A549 (cell line): ENCODE measurements around the gene WDR38. TPM values are rescaled to one million over a fixed set of nuclear protein-coding genes. Genes with fewer than 3 reads are reported as not detected.

ENCODE experiments used
- ATAC-seq, 2 experiments: fragments of 200-7000 bp in 1 of 2; fragments of >200 bp in 1 of 2; cut with Nextera tagmentation in 1 of 2; cut with Tn5 transposase in 1 of 2; 3 replicates each; pipeline versions ENCODE4 v1.8.0 to v1.9.1; 2018 to 2020; ENCODE audit warnings: mild to moderate bottlenecking in 1 of 2, moderate library complexity in 1 of 2
- CTCF ChIA-PET: fragments of 300-600 bp; sonication (Branson Sonifier 250); formaldehyde crosslinking; extraction: SDS; loops from one replicate; lab custom pipeline; 2021; ENCODE audit warnings: antibody characterized with exemption, inconsistent platforms; lab: Yijun Ruan, JAX
- POLR2A ChIA-PET: fragments of 350-600 bp; formaldehyde crosslinking; extraction: SDS; loops from one replicate; lab custom pipeline; 2021; ENCODE audit warnings: antibody characterized with exemption, inconsistent platforms; lab: Yijun Ruan, JAX
- DNase-seq, 2 experiments: peaks; one replicate each; pipeline versions ENCODE4 v3.0.0 to v3.0.0-alpha.2; 2011 to 2016; ENCODE audit warnings: low read depth in 1 of 2, low spot score in 1 of 2
- FAIRE-seq: peaks from 2 replicates; lab custom pipeline; 2011; peaks lifted over from hg19 to GRCh38; lab: Jason Lieb, UNC
- H3K27ac ChIP-seq, 2 experiments: fragments of >200 bp; sonication (Bioruptor Twin); formaldehyde crosslinking; 3 replicates each; pipeline ENCODE4 v1.5.1; 2016 to 2017
- H3K4me1 ChIP-seq: fragments of >200 bp; sonication (Bioruptor Twin); formaldehyde crosslinking; 3 replicates; pipeline ENCODE4 v1.6.1; 2016
- H3K4me2 ChIP-seq: fragments of >200 bp; sonication (Bioruptor Twin); formaldehyde crosslinking; 3 replicates; pipeline ENCODE4 v1.6.1; 2016
- H3K4me3 ChIP-seq: fragments of >200 bp; sonication (Bioruptor Twin); formaldehyde crosslinking; 3 replicates; pipeline ENCODE4 v1.5.1; 2016
- H3K9me3 ChIP-seq: fragments of >200 bp; sonication (Bioruptor Twin); formaldehyde crosslinking; 3 replicates; pipeline ENCODE4 v1.6.1; 2016
- BCL3 ChIP-seq: fragments of >200 bp; sonication (Bioruptor Twin); formaldehyde crosslinking; IDR thresholded peaks from 3 replicates; pipeline ENCODE4 v1.6.1; 2016
- CBX8 ChIP-seq: fragments of 200-600 bp; sonication (generic); IDR thresholded peaks from 2 replicates; pipeline ENCODE4 v1.6.1; 2016
- CHD4 ChIP-seq: fragments of 200-600 bp; sonication (generic); IDR thresholded peaks from 2 replicates; pipeline ENCODE4 v1.6.1; 2016; ENCODE audit warnings: antibody characterized with exemption, mild to moderate bottlenecking, borderline replicate concordance
- EHMT2 ChIP-seq: fragments of 200-600 bp; sonication (generic); IDR thresholded peaks from 2 replicates; pipeline ENCODE4 v1.6.1; 2016; ENCODE audit warnings: antibody characterized with exemption, low read depth, mild to moderate bottlenecking, moderate library complexity
- GATA3 ChIP-seq: IDR thresholded peaks from 2 replicates; pipeline ENCODE4 v1.6.1; 2012; ENCODE audit warnings: borderline replicate concordance
- HOXA7 ChIP-seq: fragments of 250-450 bp; sonication (Bioruptor Pico); IDR thresholded peaks from 2 replicates; pipeline ENCODE4 v1.5.0; 2020; ENCODE audit warnings: mild to moderate bottlenecking, moderate library complexity
- HOXB5 ChIP-seq: fragments of 250-450 bp; sonication (Bioruptor Pico); IDR thresholded peaks from 2 replicates; pipeline ENCODE4 v1.5.0; 2020; ENCODE audit warnings: mild to moderate bottlenecking, moderate library complexity
- JUN ChIP-seq, 2 experiments: fragments of >200 bp; sonication (Bioruptor Twin); formaldehyde crosslinking; IDR thresholded peaks; 2 replicates in 1 of 2; 3 replicates in 1 of 2; pipeline ENCODE4 v1.6.1; 2016 to 2017
- JUNB ChIP-seq: fragments of >200 bp; sonication (Bioruptor Twin); formaldehyde crosslinking; IDR thresholded peaks from 2 replicates; pipeline ENCODE4 v1.6.1; 2016
- MAFK ChIP-seq: fragments of 450-650 bp; IDR thresholded peaks from 2 replicates; pipeline ENCODE4 v1.6.1; 2014; ENCODE audit not compliant: partially characterized antibody
- MAX ChIP-seq: IDR thresholded peaks from 2 replicates; pipeline ENCODE4 v1.6.1; 2012
- NFE2L2 ChIP-seq: fragments of 150-350 bp; conservative IDR thresholded peaks from 2 replicates; pipeline ENCODE4 v1.6.1; 2014; ENCODE audit warnings: low read length
- PHF8 ChIP-seq: fragments of 200-600 bp; sonication (generic); IDR thresholded peaks from 2 replicates; pipeline ENCODE4 v1.6.1; 2016; ENCODE audit warnings: low read depth, mild to moderate bottlenecking, antibody characterized with exemption, moderate library complexity, borderline replicate concordance
- RAD21 ChIP-seq, 2 experiments: fragments of >200 bp in 1 of 2; sonication (Bioruptor Twin) in 1 of 2; formaldehyde crosslinking in 1 of 2; IDR thresholded peaks in 1 of 2; conservative IDR thresholded peaks in 1 of 2; 2 replicates in 1 of 2; 3 replicates in 1 of 2; pipeline ENCODE4 v1.6.1; 2012 to 2018; ENCODE audit warnings: inconsistent platforms in 1 of 2
- RARB ChIP-seq: fragments of 250-450 bp; sonication (Bioruptor Pico); IDR thresholded peaks from 2 replicates; pipeline ENCODE4 v1.8.0; 2021; ENCODE audit warnings: mild to moderate bottlenecking, moderate library complexity
- RCOR1 ChIP-seq: fragments of 150-350 bp; IDR thresholded peaks from 2 replicates; pipeline ENCODE4 v1.6.1; 2014; ENCODE audit warnings: antibody characterized with exemption, low read length, low read depth
- REST ChIP-seq: fragments of 200-600 bp; sonication (generic); IDR thresholded peaks from 2 replicates; pipeline ENCODE4 v1.6.1; 2016; ENCODE audit warnings: antibody characterized with exemption, mild to moderate bottlenecking, moderate library complexity
- SMC3 ChIP-seq: fragments of >200 bp; sonication (Bioruptor Twin); formaldehyde crosslinking; IDR thresholded peaks from 3 replicates; pipeline ENCODE4 v1.6.1; 2018; ENCODE audit warnings: inconsistent platforms
- TFCP2L1 ChIP-seq: fragments of 250-450 bp; sonication (Bioruptor Pico); IDR thresholded peaks from 2 replicates; pipeline ENCODE4 v1.5.0; 2021; ENCODE audit warnings: mild to moderate bottlenecking
- TP53 ChIP-seq: fragments of 250-450 bp; sonication (Bioruptor Pico); IDR thresholded peaks from 2 replicates; pipeline ENCODE4 v1.5.0; 2021; ENCODE audit warnings: mild to moderate bottlenecking, moderate library complexity
- ZC3H11A ChIP-seq: fragments of 450-650 bp; IDR thresholded peaks from 2 replicates; pipeline ENCODE4 v1.6.1; 2014; ENCODE audit warnings: antibody characterized with exemption, mild to moderate bottlenecking
- ZFP36 ChIP-seq: fragments of 450-650 bp; IDR thresholded peaks from 2 replicates; pipeline ENCODE4 v1.6.1; 2014; ENCODE audit warnings: borderline replicate concordance; ENCODE audit not compliant: partially characterized antibody
- ZNF302 ChIP-seq: fragments of 250-450 bp; sonication (Bioruptor Pico); IDR thresholded peaks from 2 replicates; pipeline ENCODE4 v1.9.0; 2021; ENCODE audit warnings: inconsistent platforms, mild to moderate bottlenecking, moderate library complexity
- WGBS: methylation state at CpG from one replicate; pipeline ENCODE4 v1.1.6; 2017; ENCODE audit errors: missing lambda C conversion rate; 5-methylcytosine and 5-hydroxymethylcytosine counted together
- polyA plus RNA-seq, 4 experiments: library from polyadenylated mRNA; depleted of rRNA in 3 of 4; stranded (reverse); fragments of >200 nt; fragmentation: RNase III in 1 of 4; extraction: RNeasy Plus Mini Kit Qiagen cat#74134 plus additional on column Dnase treatment in 1 of 4; gene quantifications; 2 replicates in 3 of 4; 3 replicates in 1 of 4; pipeline ENCODE4 v1.2.3, GENCODE V29; 2011 to 2017

WDR38 gene
- polyA plus RNA-seq, 2 of the 4 experiments (the other 2 are of a cell fraction) = not detected

GRCh38 chr9:124859803-124860581 lies 6.7 kb downstream of the WDR38 start:
- TF ChIP-seq CHD4 = no peak
- TF ChIP-seq MAFK = no peak
- TF ChIP-seq JUN (IDR thresholded peaks at IDR 0.05) = no peak
- no peak for TF ChIP-seq ZC3H11A
- TF ChIP-seq HOXB5 (CRISPR knock-in tag) = no peak
- no peak for TF ChIP-seq SMC3
- TF ChIP-seq RARB (CRISPR knock-in tag) = no peak
- no peak for TF ChIP-seq RAD21 (conservative IDR thresholded peaks at IDR 0.05 in 1 of 2, IDR thresholded peaks at IDR 0.05 in 1 of 2)
- no peak for TF ChIP-seq MAX
- TF ChIP-seq NFE2L2 = no peak
- Histone ChIP-seq H3K4me1 (peaks cover 48% of the 10 kb centered on the region), H3K4me3 (peak overlapping the region; percentile 85), H3K4me2 (peak overlapping the region; percentile 96), H3K9me3 (no peaks in the 10 kb centered on the region), H3K27ac (peak overlapping the region; percentile 89 to 93; a peak in 5 of 6 replicates)
- FAIRE-seq (no peak), DNase-seq (no peak), ATAC-seq (no peak)
- WGBS = 65% methylated on average over 10 of the region's 10 CpGs
- ChIA-PET CTCF (interaction anchor here (0.6 to 43.0 kb wide), 8 partner anchors 9 to 404 kb away, joined by 3 to 2512 read pairs (median 5); partner anchors contain the start of genes NR6A1, OLFML2A and WDR38), POLR2A (interaction anchor here (1.5 kb wide), 1 partner anchor 9 kb away, joined by 3 read pairs; no protein-coding TSS in a partner anchor)

- WGBS = 2% methylated on average over 12 of the region's 12 CpGs
- CTCF ChIA-PET = interaction anchor here (0.6 to 43.0 kb wide), 10 partner anchors 9 to 404 kb away, joined by 3 to 2512 read pairs (median 4); partner anchors contain the start of genes NR6A1, OLFML2A and WDR38
- POLR2A ChIA-PET = interaction anchor here (0.5 to 2.3 kb wide), 7 partner anchors 8 to 439 kb away, joined by 3 to 29 read pairs (median 3); partner anchors contain the start of genes NR6A1 and WDR38
These were observed 7.5 kb downstream of the WDR38 start for GRCh38 chr9:124860582-124861341.

GRCh38 chr9:124861342-124862229 lies 8.3 kb downstream of the WDR38 start, which contains the start of the genes ARPC5L and RPL35:
ARPC5L (plus strand) TSS chr9:124862130; CDS start chr9:124869291, 7,161 bp downstream.
RPL35 (minus strand) TSS chr9:124861957; CDS start chr9:124861912, 45 bp downstream.
- ChIA-PET CTCF (interaction anchor here (0.7 to 43.0 kb wide), 11 partner anchors 9 to 512 kb away, joined by 3 to 2512 read pairs (median 4); partner anchors contain the start of genes NR6A1, OLFML2A and WDR38), POLR2A (interaction anchor here (0.5 to 2.3 kb wide), 15 partner anchors 8 to 438 kb away, joined by 3 to 29 read pairs (median 4); partner anchors contain the start of genes HSPA5, NR6A1, OLFML2A and SCAI)
- peak within 1 kb of the TSS; percentile 89 to 93 for H3K27ac ChIP-seq
- peak within 1 kb of the TSS; percentile 96 for H3K4me2 ChIP-seq
- WGBS = 4% methylated on average over 42 of the region's 92 CpGs
- ATAC-seq = peak; percentile 92 to 94
- DNase-seq = peak; percentile 94 to 95
- no peak for FAIRE-seq
- peaks cover 48% of the 10 kb centered on the region for H3K4me1 ChIP-seq
- H3K9me3 ChIP-seq = no peaks in the 10 kb centered on the region
- H3K4me3 ChIP-seq = peak within 1 kb of the TSS; percentile 85
- TF ChIP-seq RARB (CRISPR knock-in tag) = no peak
- no peak for TF ChIP-seq JUNB
- peak; percentile 93 for TF ChIP-seq MAX
- no peak for TF ChIP-seq ZFP36
- no peak for TF ChIP-seq SMC3
- TF ChIP-seq TFCP2L1 (CRISPR knock-in tag) = peak; percentile 70; the same call in 1 of the 2 replicates
- peak; percentile 91 for TF ChIP-seq BCL3
- no peak for TF ChIP-seq GATA3
- no peak for TF ChIP-seq ZNF302 (CRISPR knock-in tag)
- no peak for TF ChIP-seq NFE2L2
- TF ChIP-seq HOXA7 (CRISPR knock-in tag) = no peak
- no peak for TF ChIP-seq HOXB5 (CRISPR knock-in tag)
- TF ChIP-seq EHMT2 = no peak
- no peak; the same call in 1 of the 2 replicates for TF ChIP-seq REST
- no peak for TF ChIP-seq CBX8
- peak; percentile 65; the same call in 1 of the 2 replicates for TF ChIP-seq PHF8
- TF ChIP-seq JUN (IDR thresholded peaks at IDR 0.05) = peak; percentile 96 to 99

More at GRCh38 chr9:124860582-124861341, 7.5 kb downstream of the WDR38 start:
- no peak for DNase-seq
- FAIRE-seq = no peak
- no peaks in the 10 kb centered on the region for H3K9me3 ChIP-seq
- peaks cover 48% of the 10 kb centered on the region for H3K4me1 ChIP-seq
- ATAC-seq = no peak
- H3K4me3 ChIP-seq = peak overlapping the region; percentile 85
- H3K27ac ChIP-seq = peak overlapping the region; percentile 89 to 93
- H3K4me2 ChIP-seq = peak overlapping the region; percentile 96
- TF ChIP-seq EHMT2 = no peak
- TF ChIP-seq RCOR1 = no peak
- no peak for TF ChIP-seq TP53
